Right lobe of liver (tissue), 6 donors: ENCODE measurements around the gene MYO5A. TPM values are rescaled to one million over a fixed set of nuclear protein-coding genes. Genes with fewer than 3 reads are reported as not detected.

Experiments used
- ATAC-seq, 4 donors: fragments of 200-7000 bp; cut with Tn5 transposase; one replicate each; pipeline ENCODE4 v1.9.1; 2020; ENCODE audit warnings: mild to moderate bottlenecking in 4 of 4, moderate library complexity in 4 of 4
- DNase-seq, 3 donors: peaks; one replicate each; pipeline ENCODE4 v3.0.0-alpha.2; 2020
- H3K27ac ChIP-seq, 3 donors: fragments of 200-600 bp; one replicate each; pipeline ENCODE4 v1.8.0; 2022
- H3K27me3 ChIP-seq, 2 donors: fragments of 200-600 bp; one replicate each; pipeline ENCODE4 v1.8.0; 2022
- H3K36me3 ChIP-seq, 4 donors: fragments of 200-600 bp; sonication (generic) in 1 of 4; one replicate each; pipeline versions ENCODE4 v1.5.1 to v1.8.0; 2017 to 2022; ENCODE audit warnings: control low read depth in 1 of 4
- H3K4me1 ChIP-seq, 4 donors: fragments of 200-600 bp; sonication (generic) in 1 of 4; one replicate each; pipeline versions ENCODE4 v1.5.1 to v1.8.0; 2017 to 2022; ENCODE audit warnings: control low read depth in 1 of 4
- H3K4me3 ChIP-seq, 3 donors: fragments of 200-600 bp; one replicate each; pipeline ENCODE4 v1.8.0; 2022
- H3K9me3 ChIP-seq, 4 donors: fragments of 200-600 bp; sonication (generic) in 1 of 4; one replicate each; pipeline versions ENCODE4 v1.5.1 to v1.8.0; 2017 to 2022; ENCODE audit warnings: control low read depth in 1 of 4
- CTCF ChIP-seq, 4 donors: fragments of 200-600 bp in 3 of 4; fragments of 450-650 bp in 1 of 4; IDR thresholded peaks; one replicate each; pipeline versions ENCODE4 v1.5.1 to v1.8.0; 2016 to 2022; ENCODE audit warnings: antibody characterized with exemption in 4 of 4, mild to moderate bottlenecking in 2 of 4
- POLR2A ChIP-seq: fragments of 450-650 bp; IDR thresholded peaks from one replicate; pipeline ENCODE4 v1.6.1; 2017; ENCODE audit warnings: antibody characterized with exemption, mild to moderate bottlenecking
- WGBS: methylation state at CpG from one replicate; pipeline ENCODE4 v1.1.6; 2018; ENCODE audit warnings: low coverage, low lambda C conversion rate; ENCODE audit not compliant: insufficient coverage; ENCODE audit errors: missing lambda C conversion rate; 5-methylcytosine and 5-hydroxymethylcytosine counted together
- intact Hi-C, 2 donors: fragments of 100-400 bp; cut with DNase I; formaldehyde crosslinking; loops; one replicate each; pipeline versions ENCODE4 v1.11.2 to v1.14.1; 2022
- total RNA-seq, 6 experiments: library from RNA; depleted of rRNA in 2 of 6; stranded (reverse); fragments of >200 nt in 2 of 6; fragmentation: NEBNext Ultra II Directional in 3 of 6; extraction: Animal tissue kit (Norgen Biotek cat#: 25700) in 3 of 6; gene quantifications; one replicate each; pipeline versions ENCODE4 v1.1.0 to v1.2.4, GENCODE V29; 2016 to 2023
- donor health status: DM: no; HTN: yes; CAD: no.
- donor health status: DM: no; HTN: no; CAD: no.
- donor health status: DM: no; HTN: no; CAD: no.
- donor health status: DM: no; HTN: yes; CAD: no.
- donor health status: DM: no; HTN: yes; CAD: no.

The MYO5A gene
- total RNA-seq, 6 experiments from 2014 or later, result 3.2 to 13.3 (median 5.0) TPM

GRCh38 chr15:52503788-52504496 lies 24.7 kb downstream of the MYO5A start:
- intact Hi-C loops, result no loop called here
- TF ChIP-seq POLR2A (no peak), CTCF (IDR thresholded peaks at IDR 0.05) (no peak)
- Histone ChIP-seq H3K27me3 (no peaks in the 10 kb centered on the region), H3K4me3 (no peak overlapping the region), H3K36me3 (no peaks in the 10 kb centered on the region), H3K27ac (no peak overlapping the region), H3K4me1 (no peaks in the 10 kb centered on the region), H3K9me3 (no peaks in the 10 kb centered on the region)
- WGBS, result 63% methylated on average over 5 of the region's 5 CpGs
- no peak for DNase-seq
- ATAC-seq, result no peak

- Histone ChIP-seq H3K27ac (no peak overlapping the region), H3K9me3 (no peaks in the 10 kb centered on the region), H3K27me3 (no peaks in the 10 kb centered on the region), H3K4me3 (no peak overlapping the region), H3K4me1 (no peaks in the 10 kb centered on the region), H3K36me3 (no peaks in the 10 kb centered on the region)
- intact Hi-C loops, result no loop called here
- DNase-seq (no peak), ATAC-seq (no peak)
- 94% methylated on average over 1 of the region's 1 CpG for WGBS
- TF ChIP-seq CTCF (IDR thresholded peaks at IDR 0.05) (no peak), POLR2A (no peak)
Observed at GRCh38 chr15:52502608-52503007, 26.1 kb downstream of the MYO5A start.

GRCh38 chr15:52499506-52499905 lies 29.2 kb downstream of the MYO5A start:
- TF ChIP-seq POLR2A (no peak), CTCF (IDR thresholded peaks at IDR 0.05) (no peak)
- no peak for DNase-seq
- Histone ChIP-seq H3K27ac (no peak overlapping the region), H3K4me3 (no peak overlapping the region), H3K9me3 (no peaks in the 10 kb centered on the region), H3K27me3 (no peaks in the 10 kb centered on the region), H3K36me3 (no peaks in the 10 kb centered on the region), H3K4me1 (no peaks in the 10 kb centered on the region)
- intact Hi-C loops, result no loop called here
- no peak for ATAC-seq
- WGBS, result 79% methylated on average over 3 of the region's 3 CpGs

- no peaks in the 10 kb centered on the region for H3K4me1 ChIP-seq
- intact Hi-C loops, result no loop called here
- H3K9me3 ChIP-seq, result no peaks in the 10 kb centered on the region
- no peak overlapping the region for H3K4me3 ChIP-seq
- TF ChIP-seq POLR2A (no peak), CTCF (IDR thresholded peaks at IDR 0.05) (no peak)
- DNase-seq (no peak), ATAC-seq (no peak)
- no peaks in the 10 kb centered on the region for H3K27me3 ChIP-seq
- no peak overlapping the region for H3K27ac ChIP-seq
- no peaks in the 10 kb centered on the region for H3K36me3 ChIP-seq
Observed at GRCh38 chr15:52498706-52499105, 30.0 kb downstream of the MYO5A start.
